Keratinocyte (primary cell): ENCODE results near the gene TMEM129.

Source experiments
- CTCF ChIP-seq, 3 experiments: IDR thresholded peaks in 1 of 3; conservative IDR thresholded peaks in 1 of 3; optimal IDR thresholded peaks in 1 of 3; 2 replicates in 2 of 3; 3 replicates in 1 of 3; pipeline versions ENCODE3 to v1.5.1; 2011; ENCODE audit warnings: low read length in 3 of 3, mild to moderate bottlenecking in 3 of 3, moderate library complexity in 2 of 3, control low read depth in 1 of 3, inconsistent platforms in 1 of 3; ENCODE audit not compliant: insufficient read depth in 2 of 3; ENCODE audit errors: extremely low read depth in 1 of 3
- EZH2 ChIP-seq: IDR thresholded peaks from one replicate; pipeline ENCODE4 v1.6.1; 2012; ENCODE audit warnings: inconsistent platforms, mild to moderate bottlenecking, low read length, moderate library complexity

GRCh38 chr4:1723131-1723801, 2.1 kb upstream of the TMEM129 start:
- TF ChIP-seq EZH2 (no peak), CTCF (optimal IDR thresholded peaks at IDR 0.05 in 1 of 3, IDR thresholded peaks at IDR 0.05 in 1 of 3, conservative IDR thresholded peaks at IDR 0.05 in 1 of 3; ENCODE audit: extremely low read depth in 1 of 3, insufficient read depth in 2 of 3, low read length in 3 of 3) (no peak)
